ENCODE measurements around the gene COQ9.

COQ9 gene

DNA sequence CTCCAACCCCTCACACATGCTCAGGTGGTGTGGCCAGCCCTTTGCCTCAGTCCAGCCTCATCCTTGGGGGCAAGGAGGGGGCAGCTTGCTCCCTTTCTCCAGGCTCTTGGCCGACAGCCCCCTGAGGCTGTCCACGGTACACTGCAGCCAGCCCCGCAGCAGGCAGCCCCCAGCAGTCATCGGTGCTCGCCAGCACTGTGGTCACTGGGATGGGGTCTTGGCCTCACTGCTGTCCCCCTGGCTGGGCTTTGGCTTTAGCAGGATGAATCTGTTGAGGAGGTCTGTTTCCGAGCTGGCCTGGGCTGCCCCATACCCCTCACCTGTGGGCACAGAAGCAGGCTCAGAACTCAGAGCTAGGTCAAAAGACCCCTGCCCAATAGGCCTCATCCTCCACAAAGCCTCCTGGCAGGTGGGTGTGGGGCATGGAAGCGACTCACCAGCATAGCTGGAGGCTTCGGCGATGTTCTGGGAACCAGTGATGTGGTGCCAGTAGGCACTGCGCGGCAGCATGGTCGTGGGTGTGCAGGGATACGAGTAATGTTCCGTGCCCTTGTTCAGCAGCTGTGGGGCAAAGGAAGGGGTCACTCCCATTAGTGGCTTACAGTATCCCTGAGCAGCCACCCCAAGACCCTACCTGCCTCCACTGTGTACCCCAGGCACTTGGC, 26.0 kb downstream of the COQ9 start:
- TF ChIP-seq, protein P1, sequence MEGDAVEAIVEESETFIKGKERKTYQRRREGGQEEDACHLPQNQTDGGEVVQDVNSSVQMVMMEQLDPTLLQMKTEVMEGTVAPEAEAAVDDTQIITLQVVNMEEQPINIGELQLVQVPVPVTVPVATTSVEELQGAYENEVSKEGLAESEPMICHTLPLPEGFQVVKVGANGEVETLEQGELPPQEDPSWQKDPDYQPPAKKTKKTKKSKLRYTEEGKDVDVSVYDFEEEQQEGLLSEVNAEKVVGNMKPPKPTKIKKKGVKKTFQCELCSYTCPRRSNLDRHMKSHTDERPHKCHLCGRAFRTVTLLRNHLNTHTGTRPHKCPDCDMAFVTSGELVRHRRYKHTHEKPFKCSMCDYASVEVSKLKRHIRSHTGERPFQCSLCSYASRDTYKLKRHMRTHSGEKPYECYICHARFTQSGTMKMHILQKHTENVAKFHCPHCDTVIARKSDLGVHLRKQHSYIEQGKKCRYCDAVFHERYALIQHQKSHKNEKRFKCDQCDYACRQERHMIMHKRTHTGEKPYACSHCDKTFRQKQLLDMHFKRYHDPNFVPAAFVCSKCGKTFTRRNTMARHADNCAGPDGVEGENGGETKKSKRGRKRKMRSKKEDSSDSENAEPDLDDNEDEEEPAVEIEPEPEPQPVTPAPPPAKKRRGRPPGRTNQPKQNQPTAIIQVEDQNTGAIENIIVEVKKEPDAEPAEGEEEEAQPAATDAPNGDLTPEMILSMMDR (IDR thresholded peaks at IDR 0.05; ENCODE audit: borderline replicate concordance, insufficient read depth, low read depth, low read length), result no peak
- H3K4me3 ChIP-seq (ENCODE audit: low read depth, low read length), result no peak overlapping the region

DNA sequence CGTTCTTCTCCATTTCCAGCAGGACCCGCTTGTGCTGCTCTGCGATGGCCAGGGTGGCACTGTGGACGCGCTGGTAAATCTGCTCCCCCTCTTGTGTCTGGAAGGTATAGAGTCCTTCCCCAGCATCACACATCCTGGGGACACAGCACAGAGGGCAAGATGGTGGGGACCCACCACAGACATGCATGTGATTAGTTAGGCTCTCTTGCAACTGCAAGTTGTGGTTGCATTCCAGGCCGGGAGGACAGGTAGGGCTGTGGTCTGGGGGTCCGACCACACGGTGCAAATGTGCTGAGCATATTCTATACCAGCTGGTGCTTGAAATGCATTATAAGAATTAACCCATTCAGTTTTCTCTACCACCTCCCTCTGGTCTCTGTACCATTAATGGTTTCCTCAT, 26.6 kb downstream of the COQ9 start:
- TF ChIP-seq, protein P1 (IDR thresholded peaks at IDR 0.05; ENCODE audit: borderline replicate concordance, insufficient read depth, low read depth, low read length), result no peak

DNA sequence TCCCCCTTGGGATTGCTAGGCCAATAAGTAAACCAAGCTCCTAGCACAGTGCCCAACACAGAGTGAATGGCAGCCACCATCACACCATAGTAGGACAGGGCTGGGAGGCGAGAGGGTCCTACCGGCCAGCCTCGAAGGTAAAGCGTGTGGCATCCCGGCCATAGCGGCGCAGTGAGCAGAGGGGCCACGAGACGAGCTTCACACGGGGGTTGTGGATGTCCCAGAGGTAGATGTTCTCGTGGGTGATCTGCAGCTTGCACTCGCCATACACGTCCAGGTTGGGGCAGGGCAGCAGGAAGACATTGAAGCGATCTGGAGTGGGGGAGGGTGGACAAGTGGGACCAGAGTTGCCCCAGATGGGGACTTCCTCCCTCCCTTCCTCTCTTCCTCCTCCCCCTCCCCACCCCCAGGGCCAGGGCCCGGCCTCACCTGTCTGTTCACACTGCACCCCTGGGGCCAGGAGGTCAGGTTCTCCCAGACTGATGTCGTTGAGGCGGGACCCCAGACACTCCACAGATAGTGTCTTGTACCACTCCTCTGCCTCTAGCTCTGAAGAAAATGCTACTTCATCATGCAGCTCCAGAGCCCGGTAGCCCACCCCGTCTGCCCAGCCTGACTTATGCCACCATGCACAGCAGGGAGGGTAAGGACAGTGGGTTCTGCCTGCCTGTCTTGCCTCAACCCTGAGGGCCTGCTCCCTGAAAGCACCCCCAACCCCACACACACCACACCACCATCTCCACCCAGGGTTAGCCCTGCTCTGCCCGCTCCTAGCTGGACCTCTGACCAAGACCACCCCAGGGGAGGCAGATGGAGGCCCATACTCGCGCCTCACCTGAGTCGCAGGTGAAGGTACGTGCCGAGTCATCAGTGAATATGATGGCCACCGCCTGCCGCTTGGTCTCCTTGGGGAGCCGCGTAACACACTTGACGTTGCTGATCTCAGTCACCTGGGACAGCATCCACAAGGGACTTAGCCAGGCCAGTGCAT, 27.7 kb downstream of the COQ9 start:
- H3K4me3 ChIP-seq (ENCODE audit: low read depth, low read length), result peak overlapping the region; percentile 0
- TF ChIP-seq, protein P1 (IDR thresholded peaks at IDR 0.05; ENCODE audit: borderline replicate concordance, insufficient read depth, low read depth, low read length), result no peak

More for the DNA sequence above, 26.6 kb downstream of the COQ9 start:
- no peak overlapping the region for H3K4me3 ChIP-seq (ENCODE audit: low read depth, low read length)

DNA sequence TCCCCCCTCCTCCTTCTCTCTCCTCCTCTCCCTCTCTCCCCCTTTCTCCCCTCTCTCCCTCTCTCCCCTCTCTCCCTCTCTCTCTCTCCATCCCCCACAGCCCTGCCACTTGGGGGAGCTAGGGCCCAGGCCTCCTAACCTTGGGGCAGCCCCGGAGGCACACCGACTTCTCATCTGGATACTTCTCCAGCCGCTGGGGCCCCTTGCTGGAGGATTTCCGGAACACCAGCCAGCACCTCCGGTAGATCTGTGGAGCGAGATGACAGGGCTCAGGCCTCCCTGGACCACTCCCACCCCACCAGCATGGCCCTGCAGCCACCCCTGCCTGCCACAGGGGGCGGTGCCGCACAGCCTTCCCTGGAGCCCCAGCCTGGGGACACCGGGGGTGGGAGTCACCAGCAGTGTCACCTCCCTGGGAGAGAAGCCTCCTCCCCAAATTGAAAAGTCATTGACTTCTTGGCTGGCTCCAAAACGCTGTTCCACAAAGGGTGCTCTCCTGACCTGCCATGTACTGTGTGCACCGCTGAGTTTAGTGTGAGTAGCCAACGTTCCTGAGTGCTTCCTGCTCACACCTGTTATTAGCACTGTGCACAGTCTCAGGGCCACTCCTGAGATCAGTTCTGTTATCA, 28.5 kb downstream of the COQ9 start:
- TF ChIP-seq, protein P1 (IDR thresholded peaks at IDR 0.05; ENCODE audit: borderline replicate concordance, insufficient read depth, low read depth, low read length), result peak; percentile 96
- peak overlapping the region; percentile 29 for H3K4me3 ChIP-seq (ENCODE audit: low read depth, low read length)

DNA sequence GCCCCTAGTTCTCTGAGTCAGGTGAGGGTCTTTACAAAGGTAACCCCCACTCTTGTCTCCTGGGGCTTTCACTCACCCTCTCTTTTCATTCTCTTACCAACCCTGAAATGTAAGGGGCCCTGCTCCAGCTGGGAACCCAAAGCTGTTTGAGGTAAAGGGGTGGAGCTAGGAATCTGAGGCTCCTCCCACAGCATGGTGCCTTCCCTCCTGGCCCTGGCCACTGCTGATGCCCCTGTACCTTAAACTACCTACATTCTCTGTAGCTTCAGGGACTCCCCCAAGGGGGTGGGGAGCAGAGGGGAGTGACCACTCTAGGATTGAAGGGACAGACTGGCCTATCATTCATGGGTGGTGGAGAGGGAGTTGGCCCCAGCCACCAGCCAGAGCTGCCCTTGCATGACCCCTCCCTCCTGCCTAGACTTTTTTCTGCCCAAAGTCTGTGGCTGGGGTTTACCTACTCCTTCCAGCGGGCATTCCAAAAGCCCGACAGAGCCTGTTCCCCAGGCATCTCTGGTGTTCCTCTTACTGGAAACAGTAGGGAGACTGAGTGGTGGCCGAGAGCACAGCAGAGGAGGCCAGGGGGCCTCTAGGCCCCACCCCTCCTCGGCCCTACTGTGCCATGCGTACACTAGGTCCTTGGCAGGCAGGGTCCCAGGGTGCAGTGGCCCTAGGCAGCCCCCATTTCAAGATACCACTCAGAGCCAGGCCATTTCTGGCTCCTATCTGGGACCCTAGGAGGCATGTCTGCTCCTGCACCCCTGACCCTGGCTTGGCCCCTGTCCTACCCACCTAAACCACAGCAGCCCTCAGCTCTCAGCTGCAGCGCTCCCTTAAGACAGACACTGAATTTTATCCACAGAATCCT, 29.5 kb downstream of the COQ9 start:
- TF ChIP-seq, protein P1 (IDR thresholded peaks at IDR 0.05; ENCODE audit: borderline replicate concordance, insufficient read depth, low read depth, low read length), result no peak
- no peak overlapping the region for H3K4me3 ChIP-seq (ENCODE audit: low read depth, low read length)

DNA sequence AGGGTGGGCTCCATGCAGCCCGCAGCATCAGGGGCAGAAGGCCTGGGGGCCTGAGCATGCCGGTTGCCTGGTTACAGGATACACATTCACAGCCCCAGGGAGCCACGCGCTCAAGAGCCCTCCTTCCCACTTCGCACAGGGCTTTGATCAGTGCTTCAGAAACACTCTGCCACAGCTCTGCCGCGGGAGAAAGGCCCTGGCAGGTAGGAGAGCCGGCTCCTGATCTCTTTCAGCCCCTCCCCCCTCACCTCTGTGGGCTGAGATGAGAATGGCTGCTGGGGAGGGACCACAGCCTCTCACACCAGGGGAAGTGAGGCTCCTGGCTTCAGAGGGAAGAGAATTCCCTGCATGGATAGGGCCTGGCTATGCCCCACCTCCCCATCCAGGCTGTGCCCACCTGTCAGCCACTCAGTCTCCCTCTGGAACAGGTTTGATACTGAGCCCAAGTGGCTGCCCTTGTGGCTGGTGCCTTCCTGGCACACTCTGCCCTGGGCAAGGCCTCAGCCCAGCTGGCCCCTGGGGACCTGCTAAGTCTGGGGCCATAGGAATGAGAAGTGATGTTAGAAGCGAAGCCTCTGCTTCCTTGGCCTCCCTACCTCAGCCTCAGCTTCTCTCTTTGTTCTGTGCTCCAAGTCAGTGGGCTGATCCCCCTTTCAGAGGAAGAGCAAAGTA, 30.4 kb downstream of the COQ9 start:
- H3K4me3 ChIP-seq (ENCODE audit: low read depth, low read length), result no peak overlapping the region
- TF ChIP-seq, protein P1 (IDR thresholded peaks at IDR 0.05; ENCODE audit: borderline replicate concordance, insufficient read depth, low read depth, low read length), result no peak

Data from GM12875 (cell line).